HG02798 (cell line): ENCODE data around the gene MAGI2.

Experiments used
- ATAC-seq: cut with Tn5 transposase; IDR thresholded peaks from one replicate; pipeline ENCODE4 v1.9.1; 2021; ENCODE audit warnings: mild to moderate bottlenecking; ENCODE audit not compliant: unreplicated experiment, poor library complexity

Gene MAGI2

DNA sequence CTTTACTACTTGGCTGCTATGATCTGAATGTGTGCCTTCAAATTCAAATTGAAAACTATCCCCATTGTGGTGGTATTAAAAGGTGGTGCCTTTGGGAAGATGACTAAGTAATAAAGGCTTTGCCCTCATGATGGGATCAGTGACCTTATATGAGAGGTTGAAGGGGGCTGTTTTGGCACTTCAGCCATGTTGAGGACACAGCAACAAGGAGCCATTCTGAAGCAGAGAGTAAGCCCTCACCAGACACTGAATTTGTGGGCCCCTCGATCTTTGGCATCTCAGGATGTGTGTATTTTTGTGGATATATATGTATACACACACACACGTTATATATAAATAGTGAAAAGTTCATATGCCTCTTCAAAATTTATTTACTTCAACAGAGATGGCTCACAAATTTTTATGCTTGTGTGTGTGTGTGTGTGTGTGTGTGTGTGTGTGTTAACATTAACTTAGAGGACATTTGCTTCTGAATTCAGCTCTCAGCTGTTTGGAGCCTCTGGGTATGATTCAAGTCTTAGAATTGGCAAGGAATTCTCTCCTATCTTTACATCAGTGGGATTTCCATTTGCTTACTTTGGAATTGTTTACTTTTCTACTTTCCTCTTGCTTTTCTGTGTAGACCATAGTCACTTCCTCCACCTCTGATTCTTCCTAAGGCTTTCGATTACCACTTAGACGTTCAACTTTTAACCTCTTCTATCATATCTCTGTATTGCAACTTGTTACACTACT is 66.6 kb downstream of the MAGI2 start:
- ATAC-seq: no peak

DNA sequence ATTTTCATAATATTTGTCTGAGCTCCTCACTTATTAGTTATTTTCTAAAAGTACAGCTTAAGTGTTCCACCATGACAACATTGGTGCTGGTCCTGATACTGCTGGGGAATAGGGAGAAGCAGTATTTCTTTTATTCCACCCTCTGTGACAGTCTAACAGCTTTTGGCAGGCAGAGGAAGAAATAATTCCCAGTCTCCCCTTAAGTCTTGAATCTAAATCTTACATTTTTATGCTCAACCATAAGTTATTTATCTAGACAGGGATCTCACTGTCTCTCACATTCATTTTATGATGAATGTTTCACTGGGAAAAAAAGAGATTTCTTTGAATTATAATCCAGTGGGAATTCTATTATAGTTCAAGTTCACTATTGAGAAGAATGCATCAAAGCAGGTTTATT is 71.5 kb downstream of the MAGI2 start:
- ATAC-seq: no peak

DNA sequence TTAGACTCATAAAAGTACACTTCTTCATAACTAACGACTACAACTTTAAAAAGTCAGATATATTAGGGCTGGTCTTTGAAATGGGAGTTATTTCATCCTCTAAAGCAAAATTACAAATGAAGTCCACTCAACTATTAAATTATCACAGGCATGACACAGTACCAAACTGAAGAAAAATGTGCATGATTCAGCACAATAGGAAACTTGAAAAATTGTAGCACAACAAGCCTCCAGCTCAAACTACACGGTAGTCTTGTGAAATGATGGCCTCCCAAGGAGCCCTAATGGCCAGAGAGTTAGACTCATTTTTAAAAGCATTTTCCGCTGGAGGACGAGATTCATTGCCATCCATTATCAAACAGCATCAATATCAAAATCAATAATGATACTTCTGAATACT is 76.4 kb downstream of the MAGI2 start:
- ATAC-seq: no peak

DNA sequence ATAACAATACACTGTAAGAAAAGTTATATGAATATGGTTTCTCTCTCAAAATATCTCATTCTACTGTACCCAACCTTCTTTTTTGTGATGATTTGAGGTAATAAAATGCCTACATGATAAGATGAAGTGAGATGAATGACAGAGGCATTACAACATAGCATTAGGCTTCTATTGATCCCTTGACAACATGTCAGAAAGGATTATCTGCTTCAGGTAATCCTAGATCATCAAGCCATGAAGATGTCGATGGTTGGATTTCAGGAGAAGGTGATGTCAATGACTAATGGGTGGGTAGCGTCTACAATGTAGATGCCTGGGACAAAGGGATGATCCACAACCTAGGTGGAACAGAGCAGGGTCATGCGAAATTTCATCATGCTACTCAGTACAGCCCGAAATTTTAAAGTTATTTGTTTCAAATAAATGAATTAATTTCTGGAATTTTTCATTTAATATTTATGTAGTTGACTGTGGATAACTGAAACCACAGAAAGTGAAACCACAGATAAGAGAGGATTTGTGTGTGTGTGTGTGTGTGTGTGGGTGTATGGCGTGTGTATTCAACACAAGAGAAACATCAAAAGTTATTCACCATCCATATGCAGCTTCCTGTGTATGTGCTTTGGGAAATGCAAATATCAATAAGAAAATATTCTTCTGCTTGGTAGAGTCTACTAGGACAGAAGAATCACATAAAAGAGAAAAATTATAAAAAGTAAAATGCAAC is 77.0 kb downstream of the MAGI2 start:
- no peak for ATAC-seq

DNA sequence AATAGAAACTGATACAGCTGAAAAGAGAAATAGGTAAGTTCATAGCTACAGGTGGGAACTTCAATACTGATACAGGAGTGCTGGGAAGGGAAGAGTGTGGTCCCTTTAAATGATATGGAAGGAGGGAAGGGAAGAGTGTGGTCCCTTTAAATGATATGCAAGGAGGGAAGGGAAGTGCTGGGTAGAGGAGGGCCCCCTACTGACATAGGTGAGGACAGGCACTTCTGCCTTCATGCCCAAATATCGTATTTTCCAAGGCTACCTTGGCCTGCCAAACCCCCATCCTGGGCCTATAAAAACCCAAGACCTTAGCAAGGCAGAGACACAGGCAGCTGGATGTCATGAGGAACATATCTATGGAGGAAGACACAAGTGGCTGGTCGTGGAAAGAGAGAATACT is 92.3 kb downstream of the MAGI2 start:
- no peak for ATAC-seq

DNA sequence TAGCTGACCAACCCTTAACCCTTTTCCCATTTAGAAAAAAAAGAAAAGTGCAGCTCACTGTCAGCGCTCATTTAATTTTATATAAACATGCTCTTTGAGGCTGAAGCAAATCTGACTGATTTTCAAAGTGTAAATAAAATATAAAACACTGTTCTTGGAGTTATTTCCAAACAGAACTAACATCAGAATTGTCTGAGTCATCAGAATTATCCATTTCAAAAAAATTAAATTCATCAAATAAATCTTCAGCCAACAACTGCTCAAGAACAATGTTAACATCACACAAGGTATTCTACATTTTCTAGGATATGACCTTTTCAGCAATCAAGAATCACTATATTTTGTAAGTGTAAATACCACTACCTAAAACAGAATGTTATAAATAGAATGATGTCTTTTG is 93.6 kb downstream of the MAGI2 start:
- no peak for ATAC-seq

DNA sequence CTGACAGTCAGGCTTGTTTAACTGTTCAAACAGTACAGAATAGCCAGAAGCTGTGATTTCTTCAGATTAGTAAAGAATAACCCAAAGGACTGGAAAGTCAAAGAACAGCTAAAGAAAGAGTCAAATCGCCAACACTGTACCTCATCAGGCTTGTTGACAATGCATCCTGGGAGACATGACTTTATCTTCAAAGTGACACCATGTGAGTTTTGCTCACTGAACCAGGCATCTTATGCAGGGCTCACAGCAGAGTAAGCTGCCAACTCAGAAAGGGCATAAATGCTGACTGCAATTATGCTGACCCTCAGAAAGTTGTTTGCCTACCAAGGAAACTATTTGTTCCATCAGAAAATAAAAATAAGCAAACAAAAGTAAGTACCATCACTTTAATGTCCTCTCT is 96.4 kb downstream of the MAGI2 start:
- no peak for ATAC-seq

DNA sequence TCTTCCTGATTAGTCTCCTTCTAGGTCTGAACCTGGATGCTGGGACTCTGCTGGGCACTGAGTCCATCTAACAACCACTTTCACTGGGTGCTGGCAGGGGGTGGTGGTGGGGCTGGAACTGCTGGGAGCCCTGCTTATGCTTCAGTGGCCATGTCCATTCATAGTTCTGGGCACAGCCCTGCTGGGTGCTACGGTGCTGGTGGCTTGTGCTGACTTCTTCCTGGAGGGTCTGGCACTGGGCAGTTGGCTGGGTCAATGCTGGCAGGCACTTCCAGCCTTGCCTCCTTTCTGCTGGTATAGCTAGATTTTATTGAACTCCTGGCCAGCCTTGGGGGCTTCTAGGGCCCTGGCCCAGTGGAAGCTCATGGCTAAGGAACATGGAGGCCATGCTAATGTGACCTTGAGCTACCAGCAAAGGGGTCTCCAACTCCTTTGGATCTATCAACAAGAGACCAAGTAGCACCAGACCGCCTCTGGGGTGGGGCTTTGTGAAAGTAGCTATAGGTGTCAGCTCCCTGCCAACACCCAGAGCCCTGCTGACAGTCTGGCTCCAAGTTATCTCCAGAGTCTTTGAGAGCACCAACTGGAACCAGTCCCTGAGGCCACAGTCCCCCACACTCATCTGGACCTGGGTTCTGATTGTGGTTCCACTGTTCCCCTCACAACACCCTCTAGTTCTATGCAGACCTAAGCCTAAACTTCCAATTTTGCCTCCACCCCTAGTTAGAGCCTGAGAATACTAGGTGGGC is 99.6 kb downstream of the MAGI2 start:
- no peak for ATAC-seq

DNA sequence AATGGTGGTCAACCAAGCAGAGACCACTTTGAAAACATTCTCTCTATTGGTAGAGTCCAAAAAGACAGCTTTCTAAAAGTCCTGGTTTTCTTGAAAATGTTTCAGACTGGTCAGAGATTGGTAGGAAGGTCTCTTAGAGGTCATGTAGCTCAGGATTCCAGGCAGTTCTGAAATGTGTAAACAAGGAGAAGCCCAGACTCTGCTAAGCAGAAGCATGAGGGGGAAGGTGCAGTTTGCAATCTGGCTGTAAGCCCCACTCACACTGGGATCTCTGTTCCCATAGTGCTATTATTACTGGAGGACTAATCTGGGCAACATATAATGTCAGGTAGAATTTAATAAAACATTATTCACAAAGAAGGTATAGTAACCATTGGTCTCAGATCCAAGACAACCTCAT is 101.1 kb downstream of the MAGI2 start:
- no peak for ATAC-seq

DNA sequence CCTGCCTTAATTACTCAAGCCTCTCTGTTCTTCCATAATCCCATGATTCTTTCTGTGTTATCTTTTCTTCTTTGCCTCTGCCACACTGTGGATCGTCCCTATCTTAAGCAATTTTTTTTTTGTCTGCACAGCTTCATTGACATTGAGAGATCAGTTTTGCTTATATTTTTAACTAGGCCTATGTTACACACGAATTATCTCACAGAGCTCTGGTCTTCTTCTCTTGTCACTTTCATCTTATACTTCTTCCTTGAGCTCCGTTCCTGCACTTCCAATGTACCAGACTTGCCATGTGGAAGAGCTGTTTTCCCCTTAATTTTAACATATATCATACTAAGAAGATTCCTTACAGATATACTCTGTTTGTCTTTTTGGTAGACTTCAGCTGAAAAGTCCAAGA is 106.1 kb downstream of the MAGI2 start:
- no peak for ATAC-seq

DNA sequence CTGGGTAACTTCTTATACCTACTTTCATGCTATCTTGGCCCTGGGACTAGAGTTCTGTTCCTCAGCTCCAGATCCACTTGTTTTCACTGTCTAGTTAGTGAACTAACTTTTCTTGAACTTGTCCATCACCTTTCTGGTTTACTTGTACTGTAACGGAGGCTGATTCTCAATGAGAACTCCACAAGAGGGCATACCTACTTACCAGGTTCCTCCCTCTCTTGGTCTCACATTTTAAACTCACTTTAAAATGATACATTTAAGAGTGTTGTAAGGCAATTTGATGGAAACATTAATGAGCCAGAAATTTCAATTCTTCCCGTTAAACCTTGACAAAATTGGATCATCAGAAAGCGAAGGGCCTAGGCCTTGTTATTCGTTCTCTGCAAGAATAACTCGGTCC is 111.6 kb downstream of the MAGI2 start:
- no peak for ATAC-seq

DNA sequence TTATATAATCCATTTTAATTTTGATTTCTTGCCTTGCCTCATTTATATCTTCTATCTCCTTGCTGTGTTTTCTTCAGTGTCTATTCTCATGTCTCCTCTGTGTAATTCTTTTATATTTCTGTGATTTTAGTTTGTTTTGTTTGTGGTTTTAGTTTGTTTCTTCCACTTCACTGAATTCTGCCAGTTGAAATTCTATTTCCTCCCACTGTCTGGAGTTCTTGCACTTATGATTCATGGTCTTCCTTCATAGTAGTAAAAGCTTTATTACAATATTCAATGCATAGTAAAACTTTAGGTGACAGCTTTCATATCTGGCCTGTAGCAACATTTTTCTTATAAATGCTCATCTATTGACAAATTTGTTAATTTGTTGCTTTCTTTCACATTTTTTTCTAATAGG is 113.3 kb downstream of the MAGI2 start:
- no peak for ATAC-seq

DNA sequence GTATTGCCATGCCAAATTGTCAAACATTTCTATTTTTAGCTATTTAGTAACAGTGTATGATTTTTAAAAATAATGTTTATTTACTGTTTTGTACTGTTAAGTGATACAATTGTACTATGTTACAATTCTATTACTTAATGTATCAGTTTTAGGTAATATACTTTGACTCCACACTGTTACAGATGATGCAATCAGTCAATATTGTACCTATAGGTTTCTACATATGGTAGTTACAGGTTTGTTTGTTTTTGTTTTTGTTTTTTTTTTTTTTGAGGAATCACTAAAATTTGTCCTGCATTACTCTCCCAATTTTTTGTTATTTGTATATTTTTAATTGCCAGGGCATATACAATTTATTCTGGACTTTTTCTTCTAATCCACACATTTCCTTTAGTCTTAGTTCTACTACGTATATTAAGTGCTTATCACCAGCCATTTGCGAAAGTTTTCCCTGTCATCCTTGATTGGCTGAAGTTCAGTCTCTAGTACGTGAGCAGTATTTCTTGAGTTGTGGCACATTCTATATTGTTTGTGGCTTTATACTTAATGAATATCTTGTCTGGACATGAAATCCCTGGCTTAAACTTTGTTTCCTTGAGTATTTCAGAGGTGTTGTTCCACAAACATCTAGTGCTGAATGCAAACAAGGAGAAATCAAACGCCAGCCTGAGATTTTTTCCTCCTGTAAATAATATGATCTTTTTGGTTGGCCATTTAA is 114.1 kb downstream of the MAGI2 start:
- no peak for ATAC-seq

DNA sequence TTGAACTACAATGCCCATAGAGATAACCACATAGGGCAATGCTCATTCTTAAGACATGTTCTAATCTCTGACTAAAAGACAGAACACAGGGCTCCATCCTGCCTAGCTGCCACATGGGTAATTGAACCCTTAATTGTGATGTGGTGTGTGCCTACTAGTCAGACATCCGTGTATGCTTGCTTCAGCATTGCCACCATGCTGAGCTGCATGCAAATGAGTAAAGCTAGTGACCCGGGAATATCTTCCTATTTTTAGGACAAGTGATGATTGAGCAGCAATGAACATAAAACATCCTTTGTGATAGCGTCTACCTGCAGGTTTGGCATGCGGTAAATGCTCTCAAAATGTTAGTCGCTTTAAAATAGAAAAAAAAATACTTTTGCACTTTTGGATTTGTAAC is 115.8 kb downstream of the MAGI2 start:
- ATAC-seq: no peak

DNA sequence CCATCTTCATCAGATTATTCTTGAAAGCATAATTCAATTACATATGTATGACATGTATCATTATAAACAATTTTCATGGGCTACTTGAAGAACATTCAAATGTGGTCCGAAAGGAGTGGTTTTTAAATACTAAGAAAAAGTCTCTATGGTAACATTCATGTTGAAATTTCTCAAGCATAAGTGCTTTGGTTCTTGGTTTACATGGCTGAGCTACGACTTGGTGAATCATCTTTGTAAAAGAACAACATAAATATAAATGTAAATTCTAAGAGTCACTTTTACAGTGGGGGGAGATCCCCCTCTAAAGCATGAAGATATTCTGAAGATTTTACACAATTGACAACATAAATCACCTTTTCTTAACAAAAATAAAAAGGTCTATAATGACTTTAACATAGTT is 118.6 kb downstream of the MAGI2 start:
- ATAC-seq: no peak

DNA sequence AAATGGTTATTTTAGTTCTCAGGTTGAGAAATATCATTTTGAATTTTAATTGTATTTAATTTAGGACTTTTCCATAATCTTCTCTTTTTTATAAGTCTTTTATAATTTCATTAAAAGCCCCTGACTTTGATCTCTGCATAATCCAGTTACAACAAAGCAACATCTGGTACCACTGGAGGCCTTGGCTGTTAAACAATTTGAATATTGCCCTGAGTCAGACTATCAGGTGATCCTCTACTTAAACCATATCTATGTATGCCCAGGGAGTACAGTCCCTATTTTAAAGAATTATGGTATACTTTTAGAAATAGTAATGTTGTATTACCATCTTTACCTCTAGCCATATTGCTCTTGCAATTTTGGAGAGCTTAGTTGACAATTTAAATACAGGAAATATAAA is 119.1 kb downstream of the MAGI2 start:
- no peak for ATAC-seq

DNA sequence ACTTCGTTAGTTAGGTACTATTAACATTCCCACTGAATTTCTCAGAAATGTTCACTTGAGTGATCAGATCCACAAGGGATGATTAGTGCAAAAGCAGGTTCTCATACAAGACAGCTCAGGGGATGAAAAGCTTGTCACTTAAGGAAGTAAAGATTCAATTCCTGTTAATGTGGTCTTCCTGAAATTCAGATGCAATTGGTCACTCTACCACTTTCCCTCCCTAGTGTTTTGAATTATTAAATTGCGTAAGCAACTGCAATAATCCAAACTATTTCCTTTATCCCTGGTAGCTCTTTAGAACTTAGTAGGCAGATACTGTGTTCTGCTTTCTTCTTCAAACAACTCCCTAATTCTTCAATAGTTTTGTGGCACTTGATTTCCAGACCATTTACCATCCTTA is 121.4 kb downstream of the MAGI2 start:
- ATAC-seq: no peak

DNA sequence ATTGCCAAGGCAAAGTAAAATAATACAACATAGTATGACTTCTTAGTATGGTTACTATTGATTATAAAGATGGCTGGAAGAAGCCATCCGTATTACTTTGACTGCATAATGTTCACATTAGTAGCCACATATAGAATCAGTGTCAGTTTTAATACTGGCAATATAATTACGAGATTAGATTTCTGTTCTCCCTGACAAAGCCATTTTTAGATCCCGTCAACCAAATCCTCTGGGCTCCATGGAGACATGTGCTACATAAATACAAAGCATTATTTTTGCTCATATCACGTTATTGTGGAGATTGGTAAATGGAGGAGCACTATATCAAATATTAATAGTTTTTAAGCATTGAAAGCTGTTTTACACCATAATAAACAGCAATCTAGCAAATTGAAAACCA is 124.0 kb downstream of the MAGI2 start:
- no peak for ATAC-seq

DNA sequence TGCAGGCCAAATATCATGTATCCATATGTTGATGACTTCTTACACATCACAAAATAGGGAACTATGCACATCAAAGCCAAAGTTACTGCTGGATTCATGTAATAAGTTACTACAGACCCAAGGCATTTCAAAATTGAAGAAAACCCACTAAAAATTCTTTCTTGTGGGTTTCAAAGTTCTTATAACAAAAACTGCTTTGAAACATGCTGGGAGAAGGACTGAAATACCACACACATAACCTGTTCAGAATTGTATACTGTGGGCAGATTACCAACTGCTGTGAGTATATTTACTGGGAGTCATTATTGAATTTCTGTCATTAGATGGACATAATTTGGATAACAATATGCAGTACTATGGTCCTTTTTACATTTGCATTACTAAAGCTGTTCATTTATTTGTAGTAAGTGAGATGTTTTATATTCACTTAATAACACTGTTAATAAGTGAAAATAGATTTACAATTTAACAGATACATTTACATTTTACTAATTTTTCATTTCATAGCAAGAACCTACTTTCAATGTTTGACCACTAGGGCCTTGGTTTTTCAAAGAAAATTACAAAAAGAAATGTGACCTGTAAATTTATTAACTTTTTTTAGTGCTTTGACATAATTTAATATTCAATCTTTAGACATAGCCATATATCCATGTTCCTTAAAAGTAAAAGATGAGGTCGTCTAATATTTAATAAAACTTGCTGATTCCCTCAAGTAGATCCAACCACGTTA is 132.6 kb downstream of the MAGI2 start:
- ATAC-seq: no peak

DNA sequence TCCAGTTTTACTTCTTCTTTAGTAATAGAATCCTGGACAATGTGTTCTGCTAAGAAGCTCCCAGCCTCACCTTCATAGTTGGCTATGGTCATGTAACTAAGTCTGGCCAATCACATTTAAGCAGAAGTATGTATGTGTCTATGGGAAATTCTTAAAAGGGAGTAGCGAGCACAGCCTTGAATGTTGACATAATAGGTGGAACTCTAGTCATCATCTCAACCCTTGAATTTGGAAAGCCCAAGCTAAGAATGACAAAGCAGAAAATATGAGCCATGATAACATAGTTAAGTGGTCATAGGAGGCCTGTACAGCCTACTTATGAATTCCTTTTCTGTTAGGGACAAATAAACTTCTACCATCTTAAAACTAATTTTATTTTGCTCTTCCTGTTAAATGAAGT is 134.1 kb downstream of the MAGI2 start:
- ATAC-seq: no peak
